Ovary (tissue), 10 donors: ENCODE results near the gene ZNF346. TPM values are rescaled to one million over a fixed set of nuclear protein-coding genes. Genes with fewer than 3 reads are reported as not detected.
"Not testable (repeated sequence)": the region's sequence is repeated elsewhere in the genome, so short reads cannot be mapped to it uniquely, and the experiment has no call there.

ENCODE experiments used
- DNase-seq, 5 donors: peaks; one replicate each; pipeline ENCODE4 v3.0.0-alpha.2; 2019 to 2020
- H3K27ac ChIP-seq, 2 donors: fragments of 200-600 bp; one replicate each; pipeline versions ENCODE4 v1.5.1 to v1.8.0; 2019 to 2022
- H3K27me3 ChIP-seq: fragments of 200-600 bp; one replicate; pipeline ENCODE4 v1.8.0; 2022
- H3K36me3 ChIP-seq: fragments of 200-600 bp; sonication (generic); one replicate; pipeline ENCODE4 v1.5.1; 2019
- H3K4me1 ChIP-seq: one replicate; pipeline ENCODE4 v1.8.1; 2013; ENCODE audit warnings: mild to moderate bottlenecking, moderate library complexity; ENCODE audit not compliant: insufficient read depth
- H3K4me3 ChIP-seq: fragments of 200-600 bp; sonication (generic); one replicate; pipeline ENCODE4 v1.5.1; 2017
- H3K9me3 ChIP-seq, 2 donors: fragments of 200-600 bp in 1 of 2; sonication (generic) in 1 of 2; one replicate each; pipeline versions ENCODE4 v1.5.1 to v1.8.1; 2013 to 2019; ENCODE audit warnings: mild to moderate bottlenecking in 1 of 2, moderate library complexity in 1 of 2
- CTCF ChIP-seq, 3 donors: fragments of 450-650 bp in 2 of 3; fragments of 200-600 bp in 1 of 3; IDR thresholded peaks; one replicate each; pipeline versions ENCODE4 v1.5.1 to v1.8.0; 2016 to 2022; ENCODE audit warnings: antibody characterized with exemption in 3 of 3, mild to moderate bottlenecking in 1 of 3
- EP300 ChIP-seq: sonication (generic); formaldehyde crosslinking; IDR thresholded peaks from one replicate; pipeline ENCODE4 v1.6.1; 2017; ENCODE audit warnings: antibody characterized with exemption
- POLR2A ChIP-seq: fragments of 450-650 bp; IDR thresholded peaks from one replicate; pipeline ENCODE4 v1.6.1; 2017; ENCODE audit warnings: antibody characterized with exemption, mild to moderate bottlenecking, moderate library complexity
- WGBS, 3 donors: extraction: QIAGEN DNeasy Blood & Tissue Kit in 1 of 3; methylation state at CpG; one replicate each; pipeline versions ENCODE4 v1.1.5 to v1.1.7; 2013 to 2017; 5-methylcytosine and 5-hydroxymethylcytosine counted together
- intact Hi-C, 4 donors: fragments of 100-400 bp; cut with DNase I; formaldehyde crosslinking; loops; one replicate each; pipeline versions ENCODE4 v1.11.0 to v1.15.1; 2022 to 2023
- long read RNA-seq, 3 donors: library from polyadenylated mRNA in 2 of 3; unstranded in 2 of 3; transcript quantifications; one replicate each; pipeline ENCODE4 v2.0.0 and lab custom pipeline, GENCODE V29; 2021 to 2026
- polyA plus RNA-seq, 2 donors: library from polyadenylated mRNA; stranded (reverse); fragments of 200-250 nt in 1 of 2; fragments of 350-450 nt in 1 of 2; fragmentation: Illumina TruSeq in 1 of 2; extraction: RNeasy Lipid Tissue Mini Kit (QIAGEN cat#74804) in 1 of 2; gene quantifications; one replicate each; pipeline ENCODE4 v1.2.3, GENCODE V29; 2013 to 2014
- total RNA-seq, 7 donors: library from RNA; depleted of rRNA in 2 of 7; stranded (reverse); fragments of >200 nt in 2 of 7; fragmentation: NEBNext Ultra II Directional in 3 of 7; extraction: Animal tissue kit (Norgen Biotek cat#: 25700) in 3 of 7; gene quantifications; one replicate each; pipeline versions ENCODE4 v1.1.0 to v1.2.4, GENCODE V29; 2016 to 2023
- donor health status: DM: no; HTN: no; CAD: no; lungs with moderate emphysema.
- donor health status: DM: no; HTN: no; CAD: no.
- donor health status: Bipolar disorder and iron deficiency.
- donor health status: DM: yes; HTN: yes; CAD: no.
- donor health status: DM: no; HTN: no; CAD: no.
- donor health status: DM: yes; HTN: yes; CAD: no.

ZNF346 gene, protein sequence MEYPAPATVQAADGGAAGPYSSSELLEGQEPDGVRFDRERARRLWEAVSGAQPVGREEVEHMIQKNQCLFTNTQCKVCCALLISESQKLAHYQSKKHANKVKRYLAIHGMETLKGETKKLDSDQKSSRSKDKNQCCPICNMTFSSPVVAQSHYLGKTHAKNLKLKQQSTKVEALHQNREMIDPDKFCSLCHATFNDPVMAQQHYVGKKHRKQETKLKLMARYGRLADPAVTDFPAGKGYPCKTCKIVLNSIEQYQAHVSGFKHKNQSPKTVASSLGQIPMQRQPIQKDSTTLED
- 10 to 100 TPM; 19.2 to 27.7 (median 24.2) TPM for total RNA-seq
- 10 to 100 TPM; 15.2 to 24.8 TPM for polyA plus RNA-seq
- long read RNA-seq, donor 1, transcript ZNF346-210 (5 exons, 977 nt): minor isoform, 10 of 115 reads
- long read RNA-seq, donor 1, transcript ZNF346-201 (7 exons, 2,314 nt): major isoform, 48 of 115 reads
- long read RNA-seq, donor 1, partial matches to known transcripts: 7 of 115 reads
- long read RNA-seq, donor 1, other reads (novel, unspliced or antisense): 43 of 115 reads
- long read RNA-seq, donor 2, transcript ZNF346-201 (7 exons, 2,314 nt): major isoform, 8 of 10 reads
- long read RNA-seq, donor 2, partial matches to known transcripts: 0 of 10 reads
- long read RNA-seq, donor 2, other reads (novel, unspliced or antisense): 0 of 10 reads
- long read RNA-seq, donor 3, transcript ZNF346-201 (7 exons, 2,314 nt): major isoform, 21 of 41 reads
- long read RNA-seq, donor 3, partial matches to known transcripts: 3 of 41 reads
- long read RNA-seq, donor 3, other reads (novel, unspliced or antisense): 14 of 41 reads

GRCh38 chr5:177022386-177023302, at the start of gene ZNF346:
TSS of gene ZNF346 (plus strand) at chr5:177022696. CDS start at chr5:177022739, 43 bp downstream.
- peak; percentile 92 to 96 (median 93) for DNase-seq

GRCh38 chr5:176979669-176980068, 42.8 kb upstream of the ZNF346 start:
- Histone ChIP-seq H3K4me3 (no peak overlapping the region), H3K27me3 (no peaks in the 10 kb centered on the region), H3K36me3 (no peaks in the 10 kb centered on the region), H3K4me1 (no peaks in the 10 kb centered on the region), H3K27ac (no peak overlapping the region), H3K9me3 (no peaks in the 10 kb centered on the region)
- DNase-seq: no peak
- TF ChIP-seq POLR2A (no peak), CTCF (IDR thresholded peaks at IDR 0.05) (no peak), EP300 (no peak)
- whole genome bisulfite sequencing, 3 donors: 93 to 95% (median 93%) methylated on average over 3 of the region's 3 CpGs
- intact Hi-C loops: no loop called here

More at GRCh38 chr5:177022386-177023302, at the start of gene ZNF346:
- Histone ChIP-seq H3K4me3 (peak within 1 kb of the TSS; percentile 64), H3K36me3 (no peaks in the 10 kb centered on the region), H3K9me3 (no peaks in the 10 kb centered on the region), H3K27ac (peak within 1 kb of the TSS; percentile 59 to 79), H3K27me3 (no peaks in the 10 kb centered on the region), H3K4me1 (peaks cover 3% of the 10 kb centered on the region)
- TF ChIP-seq POLR2A: peak; percentile 58
- peak; percentile 45 to 66 (median 65) for TF ChIP-seq CTCF (IDR thresholded peaks at IDR 0.05)
- no peak for TF ChIP-seq EP300
- WGBS, 3 donors: 0% methylated on average over 66 to 77 of the region's 77 CpGs
- intact Hi-C loops: no loop called here

DNA sequence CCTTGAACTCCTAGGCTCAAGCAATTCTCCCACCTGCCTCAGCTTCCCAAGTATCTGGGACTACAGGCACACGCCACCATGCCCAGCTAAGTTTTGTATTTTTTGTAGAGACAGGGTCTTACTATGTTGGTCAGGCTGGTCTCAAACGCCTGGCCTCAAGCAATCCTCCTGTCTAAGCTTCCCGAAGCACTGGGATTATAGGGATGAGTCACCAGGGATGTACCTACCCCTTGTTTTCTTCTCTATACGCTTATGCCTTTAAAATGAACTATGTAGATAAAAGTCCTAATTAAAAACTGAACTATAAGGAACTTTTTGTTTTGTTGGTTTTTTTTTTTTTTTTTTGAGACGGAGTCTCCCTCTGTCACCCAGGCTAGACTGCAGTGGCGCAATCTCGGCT, 41.7 kb upstream of the ZNF346 start:
- 92 to 96% (median 94%) methylated on average over 7 of the region's 7 CpGs for WGBS, 3 donors
- H3K9me3 ChIP-seq: no peaks in the 10 kb centered on the region

GRCh38 chr5:176983112-176983511, 39.4 kb upstream of the ZNF346 start:
- H3K27ac ChIP-seq, H3K4me3 ChIP-seq, H3K9me3 ChIP-seq, H3K4me1 ChIP-seq, H3K36me3 ChIP-seq, intact Hi-C loops, H3K27me3 ChIP-seq, DNase-seq: not testable (repeated sequence)
- WGBS, 3 donors: 79 to 91% (median 81%) methylated on average over 13 of the region's 13 CpGs

More for the DNA sequence above, 41.7 kb upstream of the ZNF346 start:
- H3K4me3 ChIP-seq: no peak overlapping the region
- H3K4me1 ChIP-seq: no peaks in the 10 kb centered on the region
- no peaks in the 10 kb centered on the region for H3K36me3 ChIP-seq
- no peak for TF ChIP-seq CTCF (IDR thresholded peaks at IDR 0.05)
- no peak for TF ChIP-seq POLR2A
- no peak for TF ChIP-seq EP300
- H3K27ac ChIP-seq: no peak overlapping the region
- intact Hi-C loops: no loop called here
- no peaks in the 10 kb centered on the region for H3K27me3 ChIP-seq
- DNase-seq: no peak

GRCh38 chr5:176983593-176983992, 38.9 kb upstream of the ZNF346 start:
- H3K4me3 ChIP-seq, intact Hi-C loops, H3K27ac ChIP-seq, H3K9me3 ChIP-seq, DNase-seq, H3K27me3 ChIP-seq, H3K36me3 ChIP-seq, H3K4me1 ChIP-seq: not testable (repeated sequence)
- WGBS, 3 donors: 96 to 98% (median 97%) methylated on average over 21 of the region's 21 CpGs

DNA sequence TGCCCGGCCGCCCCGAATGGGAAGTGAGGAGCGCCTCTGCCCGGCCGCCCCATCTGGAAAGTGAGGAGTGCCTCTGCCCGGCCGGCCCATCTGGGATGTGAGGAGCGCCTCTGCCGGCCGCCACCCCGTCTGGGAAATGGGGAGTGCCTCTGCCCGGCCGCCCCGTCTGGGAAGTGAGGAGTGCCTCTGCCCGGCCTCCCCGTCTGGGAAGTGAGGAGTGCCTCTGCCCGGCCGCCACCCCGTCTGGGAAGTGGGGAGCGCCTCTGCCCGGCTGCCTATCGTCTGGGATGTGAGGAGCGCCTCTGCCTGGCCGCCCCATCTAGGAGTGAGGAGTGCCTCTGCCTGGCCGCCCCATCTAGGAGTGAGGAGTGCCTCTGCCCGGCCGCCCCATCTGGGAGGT, 38.3 kb upstream of the ZNF346 start:
- intact Hi-C loops, H3K4me1 ChIP-seq, H3K4me3 ChIP-seq, H3K27me3 ChIP-seq, H3K27ac ChIP-seq, DNase-seq, H3K9me3 ChIP-seq, H3K36me3 ChIP-seq: not testable (repeated sequence)
- 95 to 98% (median 97%) methylated on average over 16 to 28 of the region's 28 CpGs for WGBS, 3 donors
